Pancreas (tissue), 10 donors: ENCODE results near the gene PLCH2. TPM values are rescaled to one million over a fixed set of nuclear protein-coding genes. Genes with fewer than 3 reads are reported as not detected.

Source experiments
- ATAC-seq, 4 donors: fragments of 200-7000 bp; cut with Tn5 transposase; one replicate each; pipeline versions ENCODE4 v1.8.0 to v1.9.1; 2020; ENCODE audit warnings: mild to moderate bottlenecking in 4 of 4, moderate library complexity in 4 of 4
- DNase-seq, 6 donors: peaks; one replicate each; pipeline ENCODE4 v3.0.0-alpha.2; 2020
- FAIRE-seq: peaks from 2 replicates; lab custom pipeline; 2012; peaks lifted over from hg19 to GRCh38; lab: Jason Lieb, UNC
- H3K27ac ChIP-seq, 4 donors: fragments of 200-600 bp; sonication (generic); 1 replicate in 3 of 4; 2 replicates in 1 of 4; pipeline versions ENCODE4 v1.5.0 to v1.8.0; 2020
- H3K27me3 ChIP-seq, 4 donors: fragments of 200-600 bp; one replicate each; pipeline ENCODE4 v1.8.0; 2021
- H3K36me3 ChIP-seq, 3 donors: fragments of 200-600 bp; sonication (generic) in 1 of 3; one replicate each; pipeline versions ENCODE4 v1.5.0 to v1.8.0; 2020 to 2021
- H3K4me1 ChIP-seq, 3 donors: fragments of 200-600 bp; one replicate each; pipeline ENCODE4 v1.8.0; 2021
- H3K4me3 ChIP-seq, 4 donors: fragments of 200-600 bp; sonication (generic) in 2 of 4; one replicate each; pipeline versions ENCODE4 v1.5.0 to v1.8.0; 2020 to 2021
- H3K9me3 ChIP-seq, 4 donors: fragments of 200-600 bp; one replicate each; pipeline ENCODE4 v1.8.0; 2021
- CTCF ChIP-seq, 4 donors: fragments of 200-600 bp; sonication (generic) in 3 of 4; IDR thresholded peaks; one replicate each; pipeline versions ENCODE4 v1.5.0 to v1.8.0; 2021; ENCODE audit warnings: antibody characterized with exemption in 4 of 4
- WGBS, 2 donors: extraction: QIAGEN DNeasy Blood & Tissue Kit; methylation state at CpG; one replicate each; pipeline ENCODE4 v1.1.7; 2013; 5-methylcytosine and 5-hydroxymethylcytosine counted together
- intact Hi-C, 3 donors: fragments of 100-400 bp; cut with DNase I; formaldehyde crosslinking; loops; one replicate each; pipeline versions ENCODE4 v1.11.1 to v1.14.2; 2022
- polyA plus RNA-seq, 2 donors: library from polyadenylated mRNA; stranded (reverse); fragments of 200-250 nt; gene quantifications; one replicate each; pipeline ENCODE4 v1.2.3, GENCODE V29; 2013
- total RNA-seq, 6 donors: library from RNA; stranded (reverse); fragmentation: NEBNext Ultra II Directional in 4 of 6; extraction: Animal tissue kit (Norgen Biotek cat#: 25700) in 4 of 6; gene quantifications; one replicate each; pipeline versions ENCODE4 v1.2.1 to v1.2.4, GENCODE V29; 2021 to 2023
- donor health status: healthy with polysubstance abuse.
- donor health status: DM: no; HTN: no; CAD: no; lungs with moderate emphysema.
- donor health status: DM: no; HTN: no; CAD: no.
- donor health status: control.
- donor health status: control.
- donor health status: Bipolar disorder and iron deficiency.
- donor health status: DM: yes; HTN: yes; CAD: no.
- donor health status: DM: no; HTN: no; CAD: no.
- donor health status: DM: no; HTN: no; CAD: no.
- donor health status: DM: yes; HTN: yes; CAD: no.

Gene PLCH2
- total and polyA plus RNA-seq, 8 donors, result 0.79 to 163 (median 3.3) TPM

- peaks cover 0 to 7% (median 0%) of the 10 kb centered on the region in 4 donors for H3K27me3 ChIP-seq
- no peak for DNase-seq
- TF ChIP-seq CTCF (IDR thresholded peaks at IDR 0.05), result no peak
- no peaks in the 10 kb centered on the region for H3K9me3 ChIP-seq
- 58 to 65% methylated on average over 34 to 36 of the region's 36 CpGs for WGBS, 2 donors
- H3K36me3 ChIP-seq, result no peaks in the 10 kb centered on the region
- no peak for FAIRE-seq
- no peak overlapping the region for H3K4me3 ChIP-seq
- H3K27ac ChIP-seq, result no peak overlapping the region
- no peak for ATAC-seq
- intact Hi-C loops, result no loop called here
- no peaks in the 10 kb centered on the region for H3K4me1 ChIP-seq
Observed at GRCh38 chr1:2502661-2503553, 26.8 kb downstream of the PLCH2 start.

GRCh38 chr1:2503554-2504224, 27.6 kb downstream of the PLCH2 start:
- no peak for DNase-seq
- intact Hi-C loops, result no loop called here
- Histone ChIP-seq H3K27ac (no peak overlapping the region), H3K4me1 (no peaks in the 10 kb centered on the region), H3K4me3 (no peak overlapping the region), H3K27me3 (peaks cover 0 to 7% (median 0%) of the 10 kb centered on the region in 4 donors), H3K9me3 (no peaks in the 10 kb centered on the region), H3K36me3 (peaks cover 0 to 3% (median under 1%) of the 10 kb centered on the region in 3 donors)
- TF ChIP-seq CTCF (IDR thresholded peaks at IDR 0.05), result no peak
- no peak for FAIRE-seq
- WGBS, 2 donors, result 27 to 32% methylated on average over 35 to 42 of the region's 42 CpGs
- ATAC-seq, result no peak

- no peaks in the 10 kb centered on the region for H3K9me3 ChIP-seq
- ATAC-seq (no peak), DNase-seq (no peak), FAIRE-seq (no peak)
- peaks cover 0 to 7% (median 0%) of the 10 kb centered on the region in 4 donors for H3K27me3 ChIP-seq
- H3K36me3 ChIP-seq, result peaks cover 0 to 8% (median 3%) of the 10 kb centered on the region in 3 donors
- intact Hi-C loops, result no loop called here
- no peak overlapping the region for H3K4me3 ChIP-seq
- H3K4me1 ChIP-seq, result no peaks in the 10 kb centered on the region
- TF ChIP-seq CTCF (IDR thresholded peaks at IDR 0.05), result no peak
- no peak overlapping the region for H3K27ac ChIP-seq
- WGBS, 2 donors, result 43 to 51% methylated on average over 34 to 36 of the region's 36 CpGs
Observed at GRCh38 chr1:2504225-2504948, 28.3 kb downstream of the PLCH2 start.

GRCh38 chr1:2504949-2505272, 28.8 kb downstream of the PLCH2 start:
- no peaks in the 10 kb centered on the region for H3K9me3 ChIP-seq
- H3K36me3 ChIP-seq, result peaks cover 2 to 13% (median 7%) of the 10 kb centered on the region in 3 donors
- WGBS, 2 donors, result 39% methylated on average over 21 to 22 of the region's 22 CpGs
- intact Hi-C loops, result no loop called here
- FAIRE-seq, result no peak
- DNase-seq, result no peak
- no peak for TF ChIP-seq CTCF (IDR thresholded peaks at IDR 0.05)
- H3K27ac ChIP-seq, result no peak overlapping the region
- no peak for ATAC-seq
- peaks cover 0 to 7% (median 0%) of the 10 kb centered on the region in 4 donors for H3K27me3 ChIP-seq
- no peaks in the 10 kb centered on the region for H3K4me1 ChIP-seq
- no peak overlapping the region for H3K4me3 ChIP-seq
